Measurements from ENCODE around the gene TRIM49.
"Not testable (repeated sequence)": the region's sequence is repeated elsewhere in the genome, so short reads cannot be mapped to it uniquely, and the experiment has no call there.

Gene TRIM49

GRCh38 chr11:89808475-89808874, at the start of gene TRIM49:
Gene TRIM49, minus strand, starts transcription at chr11:89808575. Its CDS starts 4,106 bp downstream, at chr11:89804469.
- not testable (repeated sequence) for H3K4me3 ChIP-seq (replicated peaks; ENCODE audit: low read depth, low read length); DNase-seq (ENCODE audit: extremely low read depth, low read depth)

GRCh38 chr11:89826694-89827093, 18.3 kb upstream of the TRIM49 start:
- H3K4me3 ChIP-seq (replicated peaks; ENCODE audit: low read depth, low read length); DNase-seq (ENCODE audit: extremely low read depth, low read depth): not testable (repeated sequence)

DNA sequence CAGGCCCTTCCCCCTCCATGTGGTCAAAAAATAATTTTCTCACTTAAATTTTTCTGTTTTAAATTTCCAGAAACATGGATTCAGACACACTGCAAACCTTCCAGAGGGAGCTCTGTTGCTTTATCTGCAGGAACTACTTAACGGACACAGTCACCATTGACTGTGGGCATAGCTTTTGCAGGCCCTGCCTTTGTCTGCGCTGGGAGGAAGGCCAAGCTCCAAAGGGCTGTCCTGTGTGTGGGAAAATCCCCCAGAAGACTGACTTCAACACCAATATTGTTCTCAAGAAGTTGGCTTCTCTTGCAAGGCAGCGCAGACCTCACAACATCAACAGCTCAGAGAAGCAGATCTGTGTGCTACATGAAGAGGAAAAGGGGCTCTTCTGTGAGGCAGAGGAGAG, 11.6 kb upstream of the TRIM49 start:
- H3K4me3 ChIP-seq (replicated peaks; ENCODE audit: low read depth, low read length); DNase-seq (ENCODE audit: extremely low read depth, low read depth): not testable (repeated sequence)

GRCh38 chr11:89813535-89813934, 5.2 kb upstream of the TRIM49 start:
- H3K4me3 ChIP-seq (replicated peaks; ENCODE audit: low read depth, low read length); DNase-seq (ENCODE audit: extremely low read depth, low read depth): not testable (repeated sequence)

DNA sequence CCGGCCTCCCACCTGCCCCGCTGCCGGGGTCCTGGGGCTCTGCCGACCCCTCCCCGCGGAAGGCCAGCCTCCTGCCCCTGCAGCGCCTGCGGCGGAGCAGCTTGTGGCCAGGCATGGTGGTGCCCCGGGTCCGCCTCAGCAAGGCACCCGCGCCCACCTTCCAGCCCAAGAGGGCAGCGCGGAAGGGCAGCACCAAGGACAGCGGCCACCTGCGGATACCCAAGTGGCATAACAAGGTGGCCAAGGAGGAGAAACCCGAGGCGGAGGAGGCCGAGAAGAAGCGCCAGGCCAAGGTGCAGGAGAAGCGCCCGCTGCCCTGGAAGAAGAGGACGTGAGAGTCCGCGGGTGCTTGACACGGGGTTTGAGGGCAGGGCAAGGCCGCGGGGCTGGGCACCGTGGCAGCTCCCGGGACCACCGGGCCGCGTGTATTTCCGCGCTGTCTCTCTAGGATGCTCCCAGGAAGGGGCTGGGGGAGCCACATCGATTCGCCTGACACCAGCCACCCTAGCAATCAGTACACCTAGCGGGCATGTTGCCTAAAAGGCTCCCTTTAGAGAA, 20.8 kb downstream of the TRIM49 start:
- not testable (repeated sequence) for DNase-seq (ENCODE audit: extremely low read depth, low read depth); H3K4me3 ChIP-seq (replicated peaks; ENCODE audit: low read depth, low read length)

DNA sequence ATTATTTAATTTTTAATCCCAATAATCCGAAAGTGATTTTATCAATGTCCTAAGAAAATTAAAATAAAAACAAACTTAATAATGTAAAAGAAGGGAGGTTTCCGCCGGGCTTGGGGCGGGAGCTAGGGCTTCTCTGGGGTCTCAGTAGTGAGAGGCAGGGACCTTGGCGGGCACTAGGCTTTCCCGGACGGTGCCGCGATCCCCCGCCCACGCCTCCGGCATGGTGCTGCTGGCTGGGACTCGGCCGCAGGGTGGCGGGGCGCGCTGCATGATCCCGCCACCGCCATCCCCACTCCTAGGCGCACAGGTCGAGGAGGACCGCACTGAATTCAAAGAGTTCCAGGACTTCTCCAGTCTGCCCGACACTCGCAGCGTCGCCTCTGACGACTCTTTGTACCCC, 22.6 kb downstream of the TRIM49 start:
- not testable (repeated sequence) for H3K4me3 ChIP-seq (replicated peaks; ENCODE audit: low read depth, low read length); DNase-seq (ENCODE audit: extremely low read depth, low read depth)

GRCh38 chr11:89750822-89751221, 57.6 kb downstream of the TRIM49 start:
- not testable (repeated sequence) for H3K4me3 ChIP-seq (replicated peaks; ENCODE audit: low read depth, low read length); DNase-seq (ENCODE audit: extremely low read depth, low read depth)
